H1 (cell line): Measurements from ENCODE around the gene SERPINF2. TPM values are rescaled to one million over a fixed set of nuclear protein-coding genes. Genes with fewer than 3 reads are reported as not detected.

Experiments used
- CTCF ChIA-PET: fragments of 300-600 bp; sonication (Branson Sonifier 250); formaldehyde crosslinking; loops from one replicate; lab custom pipeline; 2021; ENCODE audit not compliant: partially characterized antibody; lab: Charles Lee
- POLR2A ChIA-PET: fragments of 300-600 bp; sonication (Branson Sonifier 250); formaldehyde crosslinking; loops from one replicate; lab custom pipeline; 2021; ENCODE audit warnings: inconsistent platforms; ENCODE audit not compliant: partially characterized antibody; lab: Charles Lee
- DNase-seq, 2 experiments: peaks; one replicate each; pipeline versions ENCODE4 v3.0.0 to v3.0.0-alpha.2; 2010 to 2022; ENCODE audit warnings: low spot score in 2 of 2, low read depth in 1 of 2, mixed read lengths in 1 of 2
- FAIRE-seq: peaks from 2 replicates; lab custom pipeline; 2011; peaks lifted over from hg19 to GRCh38; lab: Jason Lieb, UNC
- H2AFZ ChIP-seq: 2 replicates; pipeline ENCODE4 v1.8.1; 2012; ENCODE audit warnings: low read length, inconsistent platforms
- H2AK5ac ChIP-seq: 2 replicates; pipeline ENCODE4 v1.6.1; 2013; ENCODE audit warnings: low read depth, low read length
- H2BK120ac ChIP-seq: replicated peaks from 2 replicates; pipeline ENCODE3; 2013; ENCODE audit warnings: low read depth, low read length, inconsistent platforms
- H2BK12ac ChIP-seq: 2 replicates; pipeline ENCODE4 v1.6.1; 2013; ENCODE audit warnings: low read depth, low read length
- H2BK15ac ChIP-seq: 2 replicates; pipeline ENCODE4 v1.6.1; 2013; ENCODE audit warnings: low read length
- H2BK20ac ChIP-seq: 2 replicates; pipeline ENCODE4 v1.6.1; 2013; ENCODE audit warnings: low read length
- H2BK5ac ChIP-seq: 2 replicates; pipeline ENCODE4 v1.6.1; 2013; ENCODE audit warnings: low read depth, low read length
- H3K14ac ChIP-seq: 2 replicates; pipeline ENCODE4 v1.6.1; 2013; ENCODE audit warnings: inconsistent platforms; ENCODE audit not compliant: insufficient read length
- H3K18ac ChIP-seq: 2 replicates; pipeline ENCODE4 v1.6.1; 2013; ENCODE audit warnings: low read length; ENCODE audit errors: extremely low read depth
- H3K23ac ChIP-seq: 2 replicates; pipeline ENCODE4 v1.6.1; 2013; ENCODE audit warnings: inconsistent platforms; ENCODE audit not compliant: insufficient read length
- H3K23me2 ChIP-seq: 2 replicates; pipeline ENCODE4 v1.6.1; 2013; ENCODE audit warnings: low read depth, low read length
- H3K27ac ChIP-seq: 2 replicates; pipeline ENCODE4 v1.6.1; 2011; ENCODE audit warnings: low read depth, low read length, inconsistent platforms
- H3K27me3 ChIP-seq, 4 experiments: replicated peaks in 1 of 4; 1 replicate in 1 of 4; 2 replicates in 3 of 4; pipeline versions ENCODE4 v1.6.1 to v1.8.1; 2011 to 2013; ENCODE audit warnings: low read length in 3 of 4, mild to moderate bottlenecking in 3 of 4, inconsistent platforms in 2 of 4, mixed read lengths in 2 of 4, moderate library complexity in 1 of 4; ENCODE audit not compliant: control insufficient read depth in 3 of 4, insufficient read depth in 3 of 4; ENCODE audit errors: extremely low read depth in 1 of 4
- H3K36me3 ChIP-seq, 4 experiments: 2 replicates each; pipeline versions ENCODE4 v1.6.1 to v1.8.1; 2011 to 2013; ENCODE audit warnings: mild to moderate bottlenecking in 4 of 4, low read length in 3 of 4, moderate library complexity in 2 of 4, control low read depth in 1 of 4, inconsistent platforms in 1 of 4; ENCODE audit not compliant: insufficient read depth in 4 of 4, control insufficient read depth in 2 of 4
- H3K4ac ChIP-seq: replicated peaks from 2 replicates; pipeline ENCODE3; 2013; ENCODE audit warnings: low read length, low read depth, mixed read lengths, inconsistent platforms; ENCODE audit not compliant: insufficient read length
- H3K4me1 ChIP-seq, 4 experiments: replicated peaks in 1 of 4; 1 replicate in 1 of 4; 2 replicates in 3 of 4; pipeline versions ENCODE4 v1.6.1 to v1.8.1; 2011 to 2013; ENCODE audit warnings: low read length in 3 of 4, inconsistent platforms in 2 of 4, mixed read lengths in 1 of 4; ENCODE audit not compliant: insufficient read depth in 4 of 4, control insufficient read depth in 3 of 4
- H3K4me2 ChIP-seq, 2 experiments: 2 replicates each; pipeline versions ENCODE4 v1.6.1 to v1.8.1; 2011 to 2013; ENCODE audit warnings: low read depth in 2 of 2, low read length in 2 of 2, control low read depth in 1 of 2, inconsistent platforms in 1 of 2, mild to moderate bottlenecking in 1 of 2; ENCODE audit not compliant: insufficient read depth in 1 of 2
- H3K4me3 ChIP-seq, 4 experiments: fragments of 200-600, 300-600 bp in 1 of 4; sonication (generic), shearing (Covaris generic), sonication (Bioruptor Twin) in 1 of 4; 2 replicates each; pipeline versions ENCODE4 v1.5.1 to v1.8.1; 2011 to 2016; ENCODE audit warnings: low read length in 4 of 4, low read depth in 3 of 4, control low read depth in 2 of 4, inconsistent platforms in 2 of 4, mild to moderate bottlenecking in 2 of 4, mixed read lengths in 1 of 4, moderate library complexity in 1 of 4; ENCODE audit not compliant: insufficient read depth in 2 of 4; ENCODE audit errors: extremely low read depth in 1 of 4
- H3K56ac ChIP-seq: replicated peaks from 2 replicates; pipeline ENCODE3; 2013; ENCODE audit warnings: low read depth, mild to moderate bottlenecking, mixed read lengths, low read length, inconsistent platforms; ENCODE audit not compliant: insufficient read length
- H3K79me1 ChIP-seq: 2 replicates; pipeline ENCODE4 v1.6.1; 2013; ENCODE audit warnings: low read depth, low read length, control low read depth
- H3K79me2 ChIP-seq, 2 experiments: 2 replicates each; pipeline versions ENCODE4 v1.6.1 to v1.8.1; 2012 to 2013; ENCODE audit warnings: low read length in 2 of 2, mild to moderate bottlenecking in 2 of 2, inconsistent platforms in 1 of 2; ENCODE audit not compliant: insufficient read depth in 2 of 2, control insufficient read depth in 1 of 2
- H3K9ac ChIP-seq, 4 experiments: replicated peaks in 1 of 4; 1 replicate in 1 of 4; 2 replicates in 3 of 4; pipeline versions ENCODE4 v1.6.1 to v1.8.1; 2011 to 2013; ENCODE audit warnings: low read depth in 3 of 4, low read length in 3 of 4, control low read depth in 2 of 4, mild to moderate bottlenecking in 2 of 4, moderate library complexity in 2 of 4, inconsistent platforms in 1 of 4; ENCODE audit errors: extremely low read depth in 1 of 4
- H3K9me3 ChIP-seq, 2 experiments: 2 replicates each; pipeline versions ENCODE4 v1.6.1 to v1.8.1; 2012 to 2013; ENCODE audit warnings: mild to moderate bottlenecking in 2 of 2, moderate library complexity in 2 of 2, control low read depth in 1 of 2, inconsistent platforms in 1 of 2, low read depth in 1 of 2, low read length in 1 of 2, mixed read lengths in 1 of 2; ENCODE audit not compliant: insufficient read depth in 2 of 2
- H4K20me1 ChIP-seq, 2 experiments: replicated peaks in 1 of 2; 2 replicates each; pipeline versions ENCODE3 to v1.8.1; 2011 to 2013; ENCODE audit warnings: inconsistent platforms in 2 of 2, low read length in 2 of 2, mild to moderate bottlenecking in 1 of 2; ENCODE audit not compliant: insufficient read depth in 2 of 2, control insufficient read depth in 1 of 2
- H4K5ac ChIP-seq: 2 replicates; pipeline ENCODE4 v1.6.1; 2013; ENCODE audit warnings: low read length, low read depth, mixed read lengths, inconsistent platforms; ENCODE audit not compliant: insufficient read length
- H4K8ac ChIP-seq: 2 replicates; pipeline ENCODE4 v1.8.0; 2013; ENCODE audit warnings: mild to moderate bottlenecking, moderate library complexity, low read length, inconsistent platforms; ENCODE audit not compliant: insufficient read depth; ENCODE audit errors: extremely low read depth
- H4K91ac ChIP-seq: replicated peaks from 2 replicates; pipeline ENCODE3; 2013; ENCODE audit warnings: low read length, mixed read lengths, inconsistent platforms; ENCODE audit not compliant: insufficient read length
- ATF2 ChIP-seq: IDR thresholded peaks from 2 replicates; pipeline ENCODE4 v1.6.1; 2012; ENCODE audit warnings: low read length, inconsistent platforms
- BACH1 ChIP-seq: IDR thresholded peaks from 2 replicates; pipeline ENCODE4 v1.6.1; 2012; ENCODE audit warnings: low read length, improper control_type of control experiment
- CEBPB ChIP-seq: IDR thresholded peaks from 2 replicates; pipeline ENCODE4 v1.6.1; 2012; ENCODE audit warnings: low read depth, low read length
- EP300 ChIP-seq, 2 experiments: IDR thresholded peaks; 1 replicate in 1 of 2; 2 replicates in 1 of 2; pipeline ENCODE4 v1.6.1; 2011 to 2012; ENCODE audit warnings: low read depth in 2 of 2, low read length in 2 of 2, mild to moderate bottlenecking in 2 of 2, borderline replicate concordance in 1 of 2, inconsistent platforms in 1 of 2, moderate library complexity in 1 of 2
- EZH2 ChIP-seq: fragments of 200-600 bp; sonication (generic); IDR thresholded peaks from 2 replicates; pipeline ENCODE4 v1.7.1; 2012; ENCODE audit warnings: low read depth, mild to moderate bottlenecking, moderate library complexity, low read length, inconsistent platforms; ENCODE audit not compliant: severe bottlenecking
- MAX ChIP-seq: IDR thresholded peaks from 2 replicates; pipeline ENCODE4 v1.6.1; 2012; ENCODE audit warnings: inconsistent platforms
- NRF1 ChIP-seq: IDR thresholded peaks from 2 replicates; pipeline ENCODE4 v1.6.1; 2011; ENCODE audit warnings: mild to moderate bottlenecking, low read depth, low read length, improper control_type of control experiment
- WGBS, 2 experiments: shearing (Covaris generic) in 1 of 2; methylation state at CpG; one replicate each; pipeline versions ENCODE4 v1.1.6 to v1.1.7; 2013 to 2015; ENCODE audit warnings: low lambda C conversion rate in 2 of 2, mixed read lengths in 2 of 2, inconsistent platforms in 1 of 2, low coverage in 1 of 2, missing lambda C conversion rate in 1 of 2; ENCODE audit not compliant: insufficient replicate concordance in 2 of 2, insufficient coverage in 1 of 2, insufficient read length in 1 of 2; ENCODE audit errors: extremely low coverage in 1 of 2, missing lambda C conversion rate in 1 of 2; 5-methylcytosine and 5-hydroxymethylcytosine counted together
- polyA plus RNA-seq, 7 experiments: library from polyadenylated mRNA; depleted of rRNA in 3 of 7; stranded (reverse) in 5 of 7; unstranded in 2 of 7; fragments of >200 nt in 5 of 7; fragments of 200-250 nt in 2 of 7; gene quantifications; 1 replicate in 5 of 7; 2 replicates in 1 of 7; 4 replicates in 1 of 7; pipeline versions ENCODE4 v1.2.1 to v1.2.3, GENCODE V29; 2011 to 2013; ENCODE audit warnings: missing spikeins in 2 of 7, mixed read lengths in 2 of 7
- total RNA-seq: library from RNA; stranded (reverse); fragmentation: NEBNext Ultra II Directional; extraction: Animal tissue kit (Norgen Biotek cat#: 25700); gene quantifications from 2 replicates; pipeline ENCODE4 v1.2.1, GENCODE V29; 2021

Gene SERPINF2
- total and polyA plus RNA-seq, 2 of the 8 experiments (the other 6 are each of a cell fraction or from before 2014, with no cell fraction given), result 1.8 to 3.2 TPM

- Histone ChIP-seq H2BK15ac (no peak overlapping the region), H3K79me1 (peaks cover 7% of the 10 kb centered on the region; the same call in 1 of the 2 replicates), H3K27me3 (peaks cover 0 to 2% (median 0%) of the 10 kb centered on the region in 4 experiments; a peak in 2 of 7 replicates), H3K23ac (no peak overlapping the region), H2BK5ac (0 out of 2 replicates have a peak overlapping the region, but pooled peaks have one; percentile 15), H3K9ac (no peak overlapping the region; a peak in 1 of 7 replicates), H3K36me3 (no peaks in the 10 kb centered on the region), H3K56ac (no peak overlapping the region), H2BK120ac (no peak overlapping the region), H3K23me2 (peaks cover 26% of the 10 kb centered on the region), H3K4ac (no peak overlapping the region), H2BK12ac (peak overlapping the region; percentile 83; the same call in 1 of the 2 replicates), H3K4me3 (peak overlapping the region in 1 of 4 experiments; percentile 83; a peak in 1 of 8 replicates), H4K8ac (no peak overlapping the region), H2AFZ (no peak overlapping the region), H3K18ac (no peak overlapping the region; the same call in 1 of the 2 replicates), H3K14ac (no peak overlapping the region), H3K9me3 (no peaks in the 10 kb centered on the region), H2BK20ac (no peak overlapping the region), H3K4me1 (peaks cover 0 to 19% (median 18%) of the 10 kb centered on the region in 4 experiments; a peak in 6 of 7 replicates), H4K5ac (no peak overlapping the region), H3K27ac (no peak overlapping the region), H3K79me2 (no peaks in the 10 kb centered on the region), H4K91ac (no peak overlapping the region), H4K20me1 (peaks cover 0 to 7% of the 10 kb centered on the region in 2 experiments), H3K4me2 (peak overlapping the region; percentile 68 to 92; a peak in 2 of 4 replicates), H2AK5ac (no peak overlapping the region)
- ChIA-PET POLR2A (interaction anchor here (0.7 to 1.3 kb wide), 7 partner anchors 9 to 148 kb away, joined by 3 to 6 read pairs (median 3); no protein-coding TSS in a partner anchor), CTCF (interaction anchor here (0.6 to 3.4 kb wide), 28 partner anchors 8 to 197 kb away, joined by 3 to 36 read pairs (median 4); partner anchors contain the start of genes PRPF8, SERPINF1, SERPINF2 and WDR81)
- FAIRE-seq (no peak), DNase-seq (no peak)
- TF ChIP-seq EP300 (IDR thresholded peaks at IDR 0.05; ENCODE audit: borderline replicate concordance in 1 of 2, low read depth in 2 of 2, low read length in 2 of 2), result no peak
- TF ChIP-seq BACH1, result no peak
- TF ChIP-seq CEBPB, result no peak
- no peak for TF ChIP-seq EZH2
- TF ChIP-seq MAX, result no peak
- 0 out of 2 replicates have a peak, but pooled peaks have one; percentile 18 for TF ChIP-seq ATF2
- no peak for TF ChIP-seq NRF1
- WGBS, 2 experiments, result 68% methylated on average over 10 of the region's 10 CpGs; no CpG with 5 or more reads in 1 of the 2 experiments
Measured at GRCh38 chr17:1713160-1713877, 29.4 kb upstream of the SERPINF2 start.
